AG04450 (cell line): ENCODE data around the gene SSTR4. TPM values are rescaled to one million over a fixed set of nuclear protein-coding genes. Genes with fewer than 3 reads are reported as not detected.

ENCODE experiments used
- CTCF ChIA-PET: fragments of 300-600, 350-600 bp; formaldehyde crosslinking; extraction: SDS; loops from one replicate; lab custom pipeline; 2022; ENCODE audit warnings: antibody characterized with exemption, inconsistent platforms; lab: Charles Lee
- POLR2A ChIA-PET: fragments of 350-600 bp; formaldehyde crosslinking; extraction: SDS; loops from one replicate; lab custom pipeline; 2021; ENCODE audit warnings: antibody characterized with exemption, inconsistent platforms; lab: Yijun Ruan, JAX
- DNase-seq: peaks from one replicate; pipeline ENCODE4 v3.0.0-alpha.2; 2011; ENCODE audit warnings: low read depth, low spot score
- H3K27ac ChIP-seq: one replicate; pipeline ENCODE4 v1.5.1; 2012; ENCODE audit warnings: low read depth, low read length, control low read depth
- H3K27me3 ChIP-seq: one replicate; pipeline ENCODE4 v1.6.0; 2012; ENCODE audit warnings: low read length; ENCODE audit not compliant: control insufficient read depth, insufficient read depth
- H3K4me3 ChIP-seq: 2 replicates; pipeline ENCODE4 v1.5.1; 2011; ENCODE audit warnings: mild to moderate bottlenecking, low read depth, low read length, control low read depth
- H3K9me3 ChIP-seq: 2 replicates; pipeline ENCODE4 v1.5.1; 2012; ENCODE audit warnings: low read length; ENCODE audit not compliant: control insufficient read depth, insufficient read depth
- polyA plus RNA-seq: library from polyadenylated mRNA; depleted of rRNA; stranded (reverse); fragments of >200 nt; gene quantifications from 2 replicates; pipeline ENCODE4 v1.2.3, GENCODE V29; 2011
- TF ChIP-seq, protein P1 (sequence below): IDR thresholded peaks from 2 replicates; pipeline ENCODE4 v1.5.1; 2011; ENCODE audit warnings: low read depth, low read length, control low read depth, inconsistent platforms

Gene SSTR4
- polyA plus RNA-seq, 1 experiment = not detected

DNA sequence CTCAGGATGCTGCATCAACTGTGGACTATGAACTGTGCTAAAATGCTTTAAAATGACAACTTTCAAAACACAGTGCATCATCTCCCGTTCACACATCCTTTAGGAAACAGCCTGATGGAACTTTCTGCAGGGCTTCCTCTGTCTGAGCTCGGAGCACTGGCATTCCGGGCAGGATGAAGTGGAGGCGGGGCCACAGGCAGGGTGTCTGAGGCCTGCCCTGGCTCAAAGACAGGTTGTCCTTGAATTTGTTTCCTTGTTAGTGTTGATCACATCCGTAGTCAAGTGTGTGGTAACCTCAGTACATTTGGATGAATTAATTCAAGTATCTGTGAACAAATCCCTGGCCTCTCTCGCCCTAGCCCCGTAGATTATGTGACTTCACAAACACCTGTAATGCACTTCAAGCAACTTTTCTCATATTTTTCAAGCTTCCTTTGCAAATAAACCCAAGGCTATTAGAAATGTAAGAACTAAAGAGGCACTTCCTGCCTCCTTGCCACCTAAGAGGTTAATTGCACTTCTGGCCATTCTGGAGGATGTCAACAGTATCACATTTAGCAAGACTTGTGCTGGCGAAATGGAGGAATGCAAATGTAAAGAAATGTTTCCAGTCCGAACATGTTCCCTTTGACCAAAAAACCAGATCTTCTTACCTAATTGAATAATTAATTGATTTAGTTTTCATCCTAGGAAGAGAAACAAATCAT, 47.9 kb downstream of the SSTR4 start:
- Histone ChIP-seq H3K4me3 (no peak overlapping the region), H3K27me3 (peaks cover 25% of the 10 kb centered on the region), H3K27ac (no peak overlapping the region), H3K9me3 (no peaks in the 10 kb centered on the region; the same call in 1 of the 2 replicates)
- CTCF ChIA-PET = no interaction called here
- POLR2A ChIA-PET = no interaction called here
- DNase-seq = no peak
- TF ChIP-seq, protein P1, sequence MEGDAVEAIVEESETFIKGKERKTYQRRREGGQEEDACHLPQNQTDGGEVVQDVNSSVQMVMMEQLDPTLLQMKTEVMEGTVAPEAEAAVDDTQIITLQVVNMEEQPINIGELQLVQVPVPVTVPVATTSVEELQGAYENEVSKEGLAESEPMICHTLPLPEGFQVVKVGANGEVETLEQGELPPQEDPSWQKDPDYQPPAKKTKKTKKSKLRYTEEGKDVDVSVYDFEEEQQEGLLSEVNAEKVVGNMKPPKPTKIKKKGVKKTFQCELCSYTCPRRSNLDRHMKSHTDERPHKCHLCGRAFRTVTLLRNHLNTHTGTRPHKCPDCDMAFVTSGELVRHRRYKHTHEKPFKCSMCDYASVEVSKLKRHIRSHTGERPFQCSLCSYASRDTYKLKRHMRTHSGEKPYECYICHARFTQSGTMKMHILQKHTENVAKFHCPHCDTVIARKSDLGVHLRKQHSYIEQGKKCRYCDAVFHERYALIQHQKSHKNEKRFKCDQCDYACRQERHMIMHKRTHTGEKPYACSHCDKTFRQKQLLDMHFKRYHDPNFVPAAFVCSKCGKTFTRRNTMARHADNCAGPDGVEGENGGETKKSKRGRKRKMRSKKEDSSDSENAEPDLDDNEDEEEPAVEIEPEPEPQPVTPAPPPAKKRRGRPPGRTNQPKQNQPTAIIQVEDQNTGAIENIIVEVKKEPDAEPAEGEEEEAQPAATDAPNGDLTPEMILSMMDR = no peak

DNA sequence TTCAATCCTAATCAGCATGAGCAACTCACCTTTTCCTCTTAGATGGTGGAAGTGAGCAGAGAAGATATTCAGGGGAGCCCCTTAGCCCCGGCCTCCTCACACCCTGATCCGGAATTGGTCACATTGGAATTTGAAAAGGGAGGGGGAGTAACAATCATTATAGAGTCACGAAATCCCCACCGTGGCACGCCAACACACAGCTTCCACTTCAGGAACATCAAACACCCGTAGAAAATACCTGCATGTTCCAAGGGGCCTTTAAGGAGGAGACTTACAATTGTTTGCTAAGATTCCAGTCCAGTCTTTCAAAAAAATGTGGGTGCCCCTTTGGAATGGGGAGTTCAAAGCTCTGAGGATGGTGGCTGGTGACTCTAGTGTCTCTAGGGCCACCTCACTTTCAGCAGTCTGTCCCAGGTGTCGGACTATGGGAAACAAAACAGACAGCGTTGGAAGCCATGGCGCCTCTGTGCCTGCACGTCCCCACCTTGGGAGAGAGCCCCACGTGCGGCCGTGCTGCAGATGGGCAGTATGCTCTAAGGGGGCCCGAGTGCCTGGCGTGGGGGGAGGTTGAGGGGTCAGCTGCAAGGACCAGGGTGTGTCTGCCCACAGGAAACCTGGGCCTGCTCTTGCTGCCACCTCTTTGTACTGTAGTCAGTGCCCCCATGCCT, 48.6 kb downstream of the SSTR4 start:
- POLR2A ChIA-PET = no interaction called here
- CTCF ChIA-PET = no interaction called here
- TF ChIP-seq, protein P1 = no peak

DNA sequence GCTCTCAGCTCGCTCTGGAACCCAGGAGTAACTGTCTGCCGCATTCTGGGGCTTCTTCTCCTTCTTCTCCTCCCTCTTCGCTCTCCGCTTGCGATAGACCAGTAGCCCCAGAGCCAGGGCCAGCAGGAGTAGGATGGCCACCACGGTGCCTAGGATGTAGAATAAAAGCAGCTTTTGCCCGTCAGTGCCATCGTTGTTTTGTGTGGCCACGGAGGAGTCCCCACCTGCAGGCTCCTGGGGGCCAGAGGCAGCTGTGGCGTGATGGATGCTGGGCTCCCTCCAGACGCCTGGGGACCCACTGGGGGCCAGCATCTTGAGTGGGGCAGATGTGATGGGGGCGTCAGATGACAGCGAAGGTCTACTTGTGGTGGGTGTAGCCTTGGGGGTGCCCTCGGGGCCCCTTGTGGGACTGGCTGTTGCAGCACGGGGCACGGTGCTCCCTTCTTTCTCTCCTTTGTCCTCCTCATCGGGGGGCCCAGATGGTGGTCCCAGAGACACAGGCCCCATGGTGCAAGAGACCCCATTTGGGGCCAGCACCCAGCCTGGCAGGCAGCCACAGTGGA, 49.3 kb downstream of the SSTR4 start:
- DNase-seq = no peak
- POLR2A ChIA-PET = no interaction called here
- Histone ChIP-seq H3K9me3 (no peaks in the 10 kb centered on the region; the same call in 1 of the 2 replicates), H3K27ac (no peak overlapping the region), H3K27me3 (peaks cover 19% of the 10 kb centered on the region), H3K4me3 (no peak overlapping the region)
- TF ChIP-seq, protein P1 = no peak
- CTCF ChIA-PET = no interaction called here

More for the DNA sequence above, 48.6 kb downstream of the SSTR4 start:
- H3K27ac ChIP-seq = no peak overlapping the region
- H3K9me3 ChIP-seq = no peaks in the 10 kb centered on the region; the same call in 1 of the 2 replicates
- peaks cover 25% of the 10 kb centered on the region for H3K27me3 ChIP-seq
- no peak for DNase-seq
- no peak overlapping the region for H3K4me3 ChIP-seq

DNA sequence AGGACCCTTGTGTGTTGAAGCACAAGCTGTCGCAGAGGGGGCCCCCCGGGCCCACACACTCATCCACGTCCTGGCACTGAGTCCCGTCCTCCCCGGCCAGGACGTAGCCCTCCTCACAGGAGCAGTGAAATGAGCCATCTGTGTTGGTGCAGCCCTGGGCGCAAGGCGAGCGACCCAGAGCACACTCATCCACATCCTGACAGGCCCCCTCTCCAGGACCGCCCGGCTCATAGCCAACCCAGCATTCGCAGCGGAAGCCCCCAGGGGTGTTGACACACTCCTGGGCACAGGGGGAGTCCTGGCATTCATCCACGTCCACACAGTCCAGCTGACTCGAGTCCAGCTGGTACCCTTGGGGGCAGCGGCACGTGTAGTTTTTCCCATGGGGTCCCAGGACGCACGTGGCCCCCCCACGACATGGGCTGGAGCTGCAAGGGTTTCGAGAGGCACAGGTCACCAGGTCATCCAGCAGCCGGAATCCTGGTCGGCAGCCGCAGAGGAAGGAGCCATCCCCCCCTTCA, 49.8 kb downstream of the SSTR4 start:
- DNase-seq = no peak
- H3K27ac ChIP-seq = no peak overlapping the region
- POLR2A ChIA-PET = no interaction called here
- no peak overlapping the region for H3K4me3 ChIP-seq
- H3K27me3 ChIP-seq = peaks cover 14% of the 10 kb centered on the region
- CTCF ChIA-PET = no interaction called here
- no peaks in the 10 kb centered on the region; the same call in 1 of the 2 replicates for H3K9me3 ChIP-seq
- TF ChIP-seq, protein P1 = no peak
